ENCODE results near the gene SPRING1. TPM values are rescaled to one million over a fixed set of nuclear protein-coding genes. Genes with fewer than 3 reads are reported as not detected.

SPRING1 gene
- total and polyA plus RNA-seq, 2 of the 13 experiments (the other 11 are each of a cell fraction or from before 2014, with no cell fraction given): 20.0 to 51.8 TPM

DNA sequence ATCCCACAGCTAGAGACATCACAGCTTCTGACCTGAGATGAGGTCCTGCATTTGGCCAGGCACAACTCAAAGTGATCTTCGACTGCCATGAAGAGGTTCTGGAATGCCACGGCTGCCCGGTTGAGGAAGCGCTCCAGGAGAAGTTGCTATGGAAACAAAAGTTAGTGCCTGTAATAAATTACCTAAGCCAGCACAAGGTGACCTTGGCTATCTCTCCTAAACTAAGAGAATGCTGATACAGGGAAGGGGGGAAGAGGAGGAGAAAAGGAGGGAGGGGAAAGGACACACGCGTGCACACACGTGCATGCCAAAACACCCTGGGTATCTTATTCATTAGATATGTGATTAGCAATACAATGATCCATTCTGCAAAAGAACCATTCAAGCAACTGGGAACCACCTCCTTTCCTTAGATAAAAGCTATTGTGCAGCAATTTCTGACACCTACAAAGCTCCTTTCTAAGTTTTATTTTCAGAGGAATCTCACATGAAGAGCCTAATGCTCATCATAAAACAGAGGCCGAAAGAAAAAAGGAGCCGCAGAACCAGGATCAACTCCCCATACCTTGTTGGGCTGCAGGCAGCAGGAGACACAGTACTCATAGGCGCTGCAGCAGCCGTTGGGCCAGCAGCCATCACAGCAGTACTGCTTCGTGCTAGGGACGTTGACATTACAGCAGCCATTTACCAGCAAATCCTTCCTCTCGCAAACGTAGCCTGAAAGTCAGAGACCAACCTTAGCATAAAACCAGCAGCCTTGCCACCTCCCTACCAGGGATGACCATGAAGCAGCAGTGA, 17.9 kb downstream of the SPRING1 start:
- Histone ChIP-seq H2AFZ (ENCODE audit: low read length) (no peak overlapping the region), H3K27me3 (ENCODE audit: control insufficient read depth in 1 of 2, insufficient read depth in 2 of 2, low read length in 2 of 2) (no peaks in the 10 kb centered on the region), H3K79me2 (ENCODE audit: insufficient read depth, low read length) (peaks cover 15% of the 10 kb centered on the region), H3K9me3 (ENCODE audit: low read length) (no peaks in the 10 kb centered on the region), H3K4me2 (ENCODE audit: low read depth, low read length) (no peak overlapping the region), H3K9ac (ENCODE audit: insufficient read depth, low read depth, low read length) (no peak overlapping the region), H3K36me3 (replicated peaks in 1 of 2; ENCODE audit: control insufficient read depth in 1 of 2, insufficient read depth in 2 of 2, low read length in 2 of 2) (peaks cover 21 to 82% of the 10 kb centered on the region in 2 experiments), H3K4me3 (replicated peaks in 1 of 3; ENCODE audit: insufficient read depth in 1 of 3, low read depth in 2 of 3, low read length in 3 of 3) (no peak overlapping the region), H4K20me1 (ENCODE audit: insufficient read depth, low read length) (0 out of 2 replicates have a peak, but pooled peaks cover 4% of the 10 kb centered on the region), H3K4me1 (ENCODE audit: insufficient read depth, low read length) (peaks cover 18% of the 10 kb centered on the region), H3K27ac (ENCODE audit: extremely low read length, insufficient read depth, low read length) (no peak overlapping the region)
- intact Hi-C loops (cut with micrococcal nuclease; ENCODE audit: unreplicated experiment): no loop called here
- no peak for DNase-seq (ENCODE audit: low spot score)
- no TSS peak for BruUV-seq (replicated peaks)
- POLR2A ChIA-PET: no interaction called here
- WGBS (ENCODE audit: low lambda C conversion rate): 95% methylated on average over 10 of the region's 15 CpGs
- no peak for ATAC-seq
- in situ Hi-C loops (cut with HindIII; ENCODE audit: extremely low pct_ligation_motif_present, low pct_unique_long_range_greater_than_20kb): no loop called here
- FAIRE-seq: no peak
- CTCF ChIA-PET (ENCODE audit: low intra/inter-chr PET ratio, low total read pairs): no interaction called here
- TF ChIP-seq JUN (CRISPR knock-in tag; IDR thresholded peaks at IDR 0.05) (no peak), STAT5B (CRISPR knock-in tag; IDR thresholded peaks at IDR 0.05) (no peak), NR2F2 (IDR thresholded peaks at IDR 0.05; ENCODE audit: borderline replicate concordance, low read depth) (no peak), ZNF564 (CRISPR knock-in tag; IDR thresholded peaks at IDR 0.05) (no peak), EHMT2 (IDR thresholded peaks at IDR 0.05; ENCODE audit: borderline replicate concordance, low read depth, low read length) (no peak), ZNF136 (CRISPR knock-in tag; IDR thresholded peaks at IDR 0.05; ENCODE audit: low read depth) (no peak), ZNF552 (CRISPR knock-in tag; IDR thresholded peaks at IDR 0.05; ENCODE audit: borderline replicate concordance) (no peak), ZNF44 (CRISPR knock-in tag; IDR thresholded peaks at IDR 0.05) (no peak), ADNP (CRISPR knock-in tag; IDR thresholded peaks at IDR 0.05) (no peak), ZNF83 (CRISPR knock-in tag; IDR thresholded peaks at IDR 0.05; ENCODE audit: borderline replicate concordance) (no peak), SOX5 (CRISPR knock-in tag; IDR thresholded peaks at IDR 0.05; ENCODE audit: borderline replicate concordance) (no peak), ZNF678 (CRISPR knock-in tag; IDR thresholded peaks at IDR 0.05) (no peak), ZBED4 (CRISPR knock-in tag; IDR thresholded peaks at IDR 0.05; ENCODE audit: borderline replicate concordance) (no peak), NCOR1 (IDR thresholded peaks at IDR 0.05; ENCODE audit: borderline replicate concordance, low read length) (no peak)
- TF ChIP-seq, protein P1, sequence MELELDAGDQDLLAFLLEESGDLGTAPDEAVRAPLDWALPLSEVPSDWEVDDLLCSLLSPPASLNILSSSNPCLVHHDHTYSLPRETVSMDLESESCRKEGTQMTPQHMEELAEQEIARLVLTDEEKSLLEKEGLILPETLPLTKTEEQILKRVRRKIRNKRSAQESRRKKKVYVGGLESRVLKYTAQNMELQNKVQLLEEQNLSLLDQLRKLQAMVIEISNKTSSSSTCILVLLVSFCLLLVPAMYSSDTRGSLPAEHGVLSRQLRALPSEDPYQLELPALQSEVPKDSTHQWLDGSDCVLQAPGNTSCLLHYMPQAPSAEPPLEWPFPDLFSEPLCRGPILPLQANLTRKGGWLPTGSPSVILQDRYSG (CRISPR knock-in tag; IDR thresholded peaks at IDR 0.05): no peak
- TF ChIP-seq, protein P2, sequence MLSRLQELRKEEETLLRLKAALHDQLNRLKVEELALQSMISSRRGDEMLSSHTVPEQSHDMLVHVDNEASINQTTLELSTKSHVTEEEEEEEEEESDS (CRISPR knock-in tag; IDR thresholded peaks at IDR 0.05; ENCODE audit: borderline replicate concordance): no peak

All from HepG2 (cell line).